OCI-LY7 (cell line): ENCODE results near the gene UQCRH. TPM values are rescaled to one million over a fixed set of nuclear protein-coding genes. Genes with fewer than 3 reads are reported as not detected.

Experiments
- BruUV-seq: library from RNA; stranded (reverse); fragments of 400-500 nt; replicated peaks from 2 replicates; lab custom pipeline; 2021; lab: Mats Ljungman, UMichigan
- CTCF ChIA-PET: fragments of 300-600 bp; sonication (Branson Sonifier 250); formaldehyde crosslinking; loops from one replicate; lab custom pipeline; 2022; ENCODE audit warnings: antibody characterized with exemption; ENCODE audit not compliant: unreplicated experiment; lab: Charles Lee
- POLR2A ChIA-PET: fragments of 300-600 bp; sonication (Branson Sonifier 250); formaldehyde crosslinking; loops from one replicate; lab custom pipeline; 2022; ENCODE audit warnings: antibody characterized with exemption; lab: Charles Lee
- DNase-seq: peaks from one replicate; pipeline ENCODE4 v3.0.0-alpha.2; 2015; ENCODE audit warnings: low spot score
- H2AFZ ChIP-seq: fragments of 200-600 bp; sonication (generic), shearing (Covaris generic); 2 replicates; pipeline ENCODE4 v1.6.1; 2014; ENCODE audit warnings: mild to moderate bottlenecking, antibody characterized with exemption, low read length, moderate library complexity
- H3K27ac ChIP-seq: fragments of 200-600 bp; sonication (generic); 2 replicates; pipeline ENCODE4 v1.5.1; 2014; ENCODE audit warnings: mixed run types, low read depth, mild to moderate bottlenecking, moderate library complexity, low read length, inconsistent platforms; ENCODE audit not compliant: poor library complexity, severe bottlenecking
- H3K36me3 ChIP-seq: fragments of 200-600 bp; sonication (generic); 2 replicates; pipeline ENCODE4 v1.6.1; 2014; ENCODE audit warnings: mild to moderate bottlenecking, antibody characterized with exemption, low read length, moderate library complexity, mixed read lengths; ENCODE audit not compliant: insufficient read depth
- H3K4me1 ChIP-seq: fragments of 200-600 bp; sonication (generic); 2 replicates; pipeline ENCODE4 v1.5.1; 2014; ENCODE audit warnings: mild to moderate bottlenecking, low read length; ENCODE audit not compliant: insufficient read depth, poor library complexity, severe bottlenecking
- H3K4me2 ChIP-seq: fragments of 200-600 bp; sonication (generic); 2 replicates; pipeline ENCODE4 v1.6.1; 2014; ENCODE audit warnings: mild to moderate bottlenecking, low read length
- H3K4me3 ChIP-seq: fragments of 200-600 bp; sonication (generic); 2 replicates; pipeline ENCODE4 v1.5.1; 2014; ENCODE audit warnings: mild to moderate bottlenecking, low read depth, low read length; ENCODE audit not compliant: poor library complexity, severe bottlenecking
- H3K79me2 ChIP-seq: fragments of 200-600 bp; sonication (generic); 2 replicates; pipeline ENCODE4 v1.6.1; 2016; ENCODE audit warnings: low read depth, mild to moderate bottlenecking, low read length, moderate library complexity, mixed read lengths; ENCODE audit not compliant: insufficient read depth
- H3K9me2 ChIP-seq: fragments of 200-600 bp; sonication (generic); 2 replicates; pipeline ENCODE4 v1.6.1; 2016; ENCODE audit warnings: mild to moderate bottlenecking, low read length, mixed read lengths; ENCODE audit not compliant: insufficient read depth
- H3K9me3 ChIP-seq: fragments of 200-600 bp; sonication (generic); 2 replicates; pipeline ENCODE4 v1.6.1; 2014; ENCODE audit warnings: mild to moderate bottlenecking, mixed run types, low read length, mixed read lengths
- H4K20me1 ChIP-seq: fragments of 200-600 bp; sonication (generic); 2 replicates; pipeline ENCODE4 v1.6.1; 2014; ENCODE audit warnings: mild to moderate bottlenecking, antibody characterized with exemption, low read length, moderate library complexity, mixed read lengths; ENCODE audit not compliant: insufficient read depth
- EZH2phosphoT487 ChIP-seq: fragments of 200-600 bp; sonication (generic); IDR thresholded peaks from 2 replicates; pipeline ENCODE4 v1.6.1; 2018; ENCODE audit warnings: low read depth, borderline replicate concordance, mild to moderate bottlenecking, mixed run types, antibody characterized with exemption, low read length, moderate library complexity, mixed read lengths
- intact Hi-C: fragments of 100-400 bp; cut with micrococcal nuclease; formaldehyde crosslinking; loops from one replicate; pipeline ENCODE4 v1.10.0; 2022; ENCODE audit not compliant: unreplicated experiment
- total RNA-seq, 2 experiments: library from RNA; depleted of rRNA in 1 of 2; stranded (reverse); fragments of >200 nt in 1 of 2; shearing (Covaris generic) in 1 of 2; gene quantifications; 2 replicates each; pipeline ENCODE4 v1.2.3, GENCODE V29; 2014 to 2022
- TF ChIP-seq, protein P1 (sequence below): fragments of 200-600 bp; sonication (generic); conservative IDR thresholded peaks from 2 replicates; pipeline ENCODE4 v1.5.1; 2014; ENCODE audit warnings: mild to moderate bottlenecking, antibody characterized with exemption, low read length, moderate library complexity, mixed read lengths

Gene UQCRH
- total RNA-seq, 2 experiments from 2014 or later, result 489 to 693 TPM

DNA sequence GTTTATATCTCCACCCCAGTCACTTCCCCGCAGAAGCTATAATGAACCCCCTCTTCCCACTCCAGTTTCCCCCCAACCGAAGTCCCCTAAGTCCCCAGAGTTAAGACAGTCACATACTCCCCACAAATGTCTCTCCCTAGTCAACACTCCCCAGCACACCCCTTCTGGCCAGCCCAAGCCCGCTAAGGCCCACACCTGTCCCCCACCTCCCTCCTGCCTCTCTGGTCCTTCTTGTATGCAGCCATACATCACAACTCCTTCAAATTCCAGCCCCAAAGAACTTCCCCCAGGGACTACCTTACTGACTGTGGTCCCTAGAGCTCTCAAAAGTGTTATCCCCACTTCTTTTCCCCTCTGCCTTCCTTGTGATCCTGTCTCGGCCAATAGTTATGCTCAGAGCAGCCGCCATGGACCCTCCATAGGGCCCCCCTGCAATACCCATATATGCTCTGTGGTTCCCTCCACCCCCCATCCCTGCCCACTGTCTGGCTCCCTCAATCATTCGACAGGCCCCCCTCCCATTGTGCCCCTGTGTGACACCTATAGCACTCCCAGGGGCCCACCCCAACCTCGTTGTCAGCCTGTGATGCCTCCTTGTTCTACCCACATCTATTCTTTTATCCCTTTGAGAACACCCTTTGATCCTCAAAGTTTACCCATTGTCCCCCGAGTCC, 39.3 kb downstream of the UQCRH start:
- H3K4me3 ChIP-seq, result no peak overlapping the region
- no peaks in the 10 kb centered on the region for H3K9me2 ChIP-seq
- H2AFZ ChIP-seq, result no peak overlapping the region
- H3K9me3 ChIP-seq, result no peaks in the 10 kb centered on the region
- no peaks in the 10 kb centered on the region for H4K20me1 ChIP-seq
- peaks cover 24% of the 10 kb centered on the region; the same call in 1 of the 2 replicates for H3K79me2 ChIP-seq
- no peak for TF ChIP-seq EZH2phosphoT487
- TF ChIP-seq, protein P1, sequence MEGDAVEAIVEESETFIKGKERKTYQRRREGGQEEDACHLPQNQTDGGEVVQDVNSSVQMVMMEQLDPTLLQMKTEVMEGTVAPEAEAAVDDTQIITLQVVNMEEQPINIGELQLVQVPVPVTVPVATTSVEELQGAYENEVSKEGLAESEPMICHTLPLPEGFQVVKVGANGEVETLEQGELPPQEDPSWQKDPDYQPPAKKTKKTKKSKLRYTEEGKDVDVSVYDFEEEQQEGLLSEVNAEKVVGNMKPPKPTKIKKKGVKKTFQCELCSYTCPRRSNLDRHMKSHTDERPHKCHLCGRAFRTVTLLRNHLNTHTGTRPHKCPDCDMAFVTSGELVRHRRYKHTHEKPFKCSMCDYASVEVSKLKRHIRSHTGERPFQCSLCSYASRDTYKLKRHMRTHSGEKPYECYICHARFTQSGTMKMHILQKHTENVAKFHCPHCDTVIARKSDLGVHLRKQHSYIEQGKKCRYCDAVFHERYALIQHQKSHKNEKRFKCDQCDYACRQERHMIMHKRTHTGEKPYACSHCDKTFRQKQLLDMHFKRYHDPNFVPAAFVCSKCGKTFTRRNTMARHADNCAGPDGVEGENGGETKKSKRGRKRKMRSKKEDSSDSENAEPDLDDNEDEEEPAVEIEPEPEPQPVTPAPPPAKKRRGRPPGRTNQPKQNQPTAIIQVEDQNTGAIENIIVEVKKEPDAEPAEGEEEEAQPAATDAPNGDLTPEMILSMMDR, result no peak
- ChIA-PET CTCF (no interaction called here), POLR2A (interaction anchor here (0.7 kb wide), 1 partner anchor 16 kb away, joined by 3 read pairs; no protein-coding TSS in a partner anchor)
- DNase-seq, result no peak
- peaks cover 52% of the 10 kb centered on the region for H3K36me3 ChIP-seq
- H3K4me1 ChIP-seq, result peaks cover 22% of the 10 kb centered on the region
- H3K4me2 ChIP-seq, result peak overlapping the region; percentile 90; the same call in 1 of the 2 replicates
- intact Hi-C loops, result no loop called here
- H3K27ac ChIP-seq, result no peak overlapping the region
- BruUV-seq, result no TSS peak

DNA sequence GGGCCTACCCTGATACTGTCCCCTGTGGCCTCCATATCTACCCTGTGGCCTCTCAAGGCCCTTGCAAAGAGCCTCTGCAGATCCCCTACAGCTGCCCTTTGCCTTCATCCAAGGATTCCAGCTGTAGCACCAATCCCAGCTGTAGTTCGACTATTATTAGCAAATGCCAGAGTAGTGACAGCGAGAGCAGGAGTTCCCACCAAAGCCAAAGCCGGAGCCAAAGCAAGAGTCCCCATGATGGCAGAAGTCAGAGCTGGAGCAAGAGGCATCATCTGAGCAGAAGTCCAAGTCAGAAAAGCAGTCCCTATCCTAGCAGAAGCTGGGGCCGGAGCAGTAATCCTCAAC, 39.8 kb downstream of the UQCRH start:
- no peak overlapping the region for H3K4me2 ChIP-seq
- intact Hi-C loops, result no loop called here
- peaks cover 57% of the 10 kb centered on the region for H3K36me3 ChIP-seq
- no TSS peak for BruUV-seq
- H3K9me3 ChIP-seq, result no peaks in the 10 kb centered on the region
- no peaks in the 10 kb centered on the region for H3K9me2 ChIP-seq
- no peak overlapping the region for H3K4me3 ChIP-seq
- ChIA-PET CTCF (no interaction called here), POLR2A (interaction anchor here (1.4 kb wide), 1 partner anchor 10 kb away, joined by 5 read pairs; no protein-coding TSS in a partner anchor)
- no peak overlapping the region for H3K27ac ChIP-seq
- H2AFZ ChIP-seq, result no peak overlapping the region
- H4K20me1 ChIP-seq, result no peaks in the 10 kb centered on the region
- no peak for DNase-seq
- H3K4me1 ChIP-seq, result peaks cover 22% of the 10 kb centered on the region
- TF ChIP-seq, protein P1, result no peak
- peaks cover 24% of the 10 kb centered on the region; the same call in 1 of the 2 replicates for H3K79me2 ChIP-seq

- no peaks in the 10 kb centered on the region for H3K9me3 ChIP-seq
- H3K4me3 ChIP-seq, result no peak overlapping the region
- H2AFZ ChIP-seq, result no peak overlapping the region
- no peak for DNase-seq
- no TSS peak for BruUV-seq
- no peaks in the 10 kb centered on the region for H3K9me2 ChIP-seq
- POLR2A ChIA-PET, result interaction anchor here (1.4 kb wide), 2 partner anchors 10 to 20 kb away, joined by 3 to 5 read pairs; no protein-coding TSS in a partner anchor
- H3K27ac ChIP-seq, result no peak overlapping the region
- peaks cover 24% of the 10 kb centered on the region; the same call in 1 of the 2 replicates for H3K79me2 ChIP-seq
- no peaks in the 10 kb centered on the region for H4K20me1 ChIP-seq
- no peak overlapping the region for H3K4me2 ChIP-seq
- CTCF ChIA-PET, result no interaction called here
- peaks cover 61% of the 10 kb centered on the region for H3K36me3 ChIP-seq
- peaks cover 22% of the 10 kb centered on the region for H3K4me1 ChIP-seq
- TF ChIP-seq EZH2phosphoT487, result no peak
- TF ChIP-seq, protein P1, result no peak
- intact Hi-C loops, result no loop called here
Measured at GRCh38 chr1:46343705-46344104, 40.2 kb downstream of the UQCRH start.
